Fibroblast of lung (primary cell): ENCODE results near the gene IQSEC3.

ENCODE experiments used
- CTCF ChIP-seq, 2 donors: IDR thresholded peaks in 1 of 2; conservative IDR thresholded peaks in 1 of 2; 1 replicate in 1 of 2; 2 replicates in 1 of 2; pipeline ENCODE4 v1.5.1; 2011 to 2012; ENCODE audit warnings: low read length in 2 of 2, control low read depth in 1 of 2, inconsistent platforms in 1 of 2, low read depth in 1 of 2, mild to moderate bottlenecking in 1 of 2
- EZH2 ChIP-seq: IDR thresholded peaks from 2 replicates; pipeline ENCODE4 v1.5.1; 2012; ENCODE audit warnings: low read length, control low read depth, mild to moderate bottlenecking; ENCODE audit errors: missing control alignments

- TF ChIP-seq CTCF (conservative IDR thresholded peaks at IDR 0.05 in 1 of 2, IDR thresholded peaks at IDR 0.05 in 1 of 2; ENCODE audit: low read depth in 1 of 2, low read length in 2 of 2) = no peak
- no peak for TF ChIP-seq EZH2
These were observed 103.2 kb downstream of the IQSEC3 start for GRCh38 chr12:169528-170370.
